ENCODE results near the gene ASPDH. TPM values are rescaled to one million over a fixed set of nuclear protein-coding genes. Genes with fewer than 3 reads are reported as not detected.

The ASPDH gene
- total and polyA plus RNA-seq, 2 donors (not counting 3 experiments of a cell fraction or from before 2014, with no cell fraction given): not detected

DNA sequence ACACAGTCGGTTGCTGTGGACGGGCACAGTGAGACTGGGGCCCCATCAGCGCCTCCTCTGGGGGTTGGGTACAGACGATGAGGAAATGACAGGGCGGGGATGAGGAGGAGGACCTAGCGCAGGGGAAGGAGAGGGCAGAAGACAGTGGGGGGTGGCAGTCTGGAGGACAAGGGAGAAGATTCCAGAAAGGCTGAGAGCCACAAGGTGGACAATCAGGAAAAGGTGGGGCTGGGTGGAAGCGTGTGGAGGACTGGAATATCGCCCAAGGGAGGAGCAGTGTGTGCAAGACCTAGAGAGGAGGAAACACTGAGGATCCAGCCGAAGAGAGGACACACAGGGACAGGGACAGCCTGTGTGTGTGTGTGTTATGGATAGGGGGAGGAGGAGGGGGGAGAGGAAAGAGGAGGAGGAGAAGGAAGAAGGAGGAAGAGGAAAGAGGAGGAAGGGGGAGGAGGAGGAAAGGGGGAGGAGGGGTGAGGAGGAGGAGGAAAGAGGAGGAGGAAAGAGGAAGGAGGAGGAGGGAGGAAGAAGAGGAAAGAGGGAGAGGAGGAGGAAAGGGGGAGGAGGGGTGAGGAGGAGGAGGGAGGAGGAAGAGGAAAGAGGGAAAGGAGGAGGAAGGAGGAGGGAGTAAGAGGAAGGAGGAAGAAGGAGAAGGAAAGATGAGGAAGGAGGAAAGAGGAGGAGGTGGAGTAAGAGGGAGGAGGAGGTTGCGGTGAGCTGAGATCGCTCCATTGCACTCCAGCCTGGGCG is 21.2 kb downstream of the ASPDH start:
- Histone ChIP-seq H3K4me3 (replicated peaks in 1 of 3; ENCODE audit: insufficient read depth in 1 of 3, low read depth in 1 of 3, low read length in 3 of 3) (no peak overlapping the region), H3K27ac (ENCODE audit: insufficient read depth, low read depth, low read length) (no peak overlapping the region), H3K79me2 (ENCODE audit: control insufficient read depth, insufficient read depth, low read length) (no peaks in the 10 kb centered on the region), H3K9me1 (replicated peaks; ENCODE audit: control insufficient read depth, extremely low read depth, insufficient read depth, low read length) (no peaks in the 10 kb centered on the region), H4K20me1 (replicated peaks; ENCODE audit: control insufficient read depth, extremely low read depth, insufficient read depth, low read length) (no peaks in the 10 kb centered on the region), H3K36me3 (ENCODE audit: control insufficient read depth in 2 of 2, extremely low read depth in 1 of 2, insufficient read depth in 2 of 2, low read length in 2 of 2) (no peaks in the 10 kb centered on the region), H3K9me3 (replicated peaks; ENCODE audit: control insufficient read depth, insufficient read depth, low read length) (no peaks in the 10 kb centered on the region), H3K27me3 (ENCODE audit: control insufficient read depth in 2 of 2, insufficient read depth in 2 of 2, low read length in 2 of 2) (peaks cover 8 to 10% of the 10 kb centered on the region in 2 experiments), H3K9ac (replicated peaks; ENCODE audit: extremely low read depth, insufficient read depth, low read length) (no peak overlapping the region), H3K4me1 (ENCODE audit: control insufficient read depth, extremely low read depth, insufficient read depth, low read length) (no peaks in the 10 kb centered on the region), H3K4me2 (ENCODE audit: insufficient read depth, low read length) (no peak overlapping the region), H2AFZ (ENCODE audit: low read depth, low read length) (no peak overlapping the region)
- intact Hi-C loops (cut with micrococcal nuclease) (no loop called here), dilution Hi-C loops (cut with MboI; ENCODE audit: extremely low pct_ligation_motif_present, low sequenced_read_pairs) (no loop called here)
- DNase-seq (ENCODE audit: low read depth, low spot score) (no peak), FAIRE-seq (no peak)
- ChIA-PET POLR2A (no interaction called here), CTCF (no interaction called here)
- TF ChIP-seq JUN (IDR thresholded peaks at IDR 0.05; ENCODE audit: borderline replicate concordance, insufficient read depth, insufficient read length, low read depth): no peak
- TF ChIP-seq POLR2AphosphoS5 (IDR thresholded peaks at IDR 0.05; ENCODE audit: insufficient read depth, low read depth, low read length): no peak
- no peak for TF ChIP-seq MYC (IDR thresholded peaks at IDR 0.05; ENCODE audit: low read depth, low read length)
- no peak for TF ChIP-seq GATA2 (IDR thresholded peaks at IDR 0.05; ENCODE audit: insufficient read depth, insufficient read length, low read depth, low read length)
- TF ChIP-seq FOS (IDR thresholded peaks at IDR 0.05; ENCODE audit: borderline replicate concordance, insufficient read depth, low read length): no peak
- TF ChIP-seq, protein P1, sequence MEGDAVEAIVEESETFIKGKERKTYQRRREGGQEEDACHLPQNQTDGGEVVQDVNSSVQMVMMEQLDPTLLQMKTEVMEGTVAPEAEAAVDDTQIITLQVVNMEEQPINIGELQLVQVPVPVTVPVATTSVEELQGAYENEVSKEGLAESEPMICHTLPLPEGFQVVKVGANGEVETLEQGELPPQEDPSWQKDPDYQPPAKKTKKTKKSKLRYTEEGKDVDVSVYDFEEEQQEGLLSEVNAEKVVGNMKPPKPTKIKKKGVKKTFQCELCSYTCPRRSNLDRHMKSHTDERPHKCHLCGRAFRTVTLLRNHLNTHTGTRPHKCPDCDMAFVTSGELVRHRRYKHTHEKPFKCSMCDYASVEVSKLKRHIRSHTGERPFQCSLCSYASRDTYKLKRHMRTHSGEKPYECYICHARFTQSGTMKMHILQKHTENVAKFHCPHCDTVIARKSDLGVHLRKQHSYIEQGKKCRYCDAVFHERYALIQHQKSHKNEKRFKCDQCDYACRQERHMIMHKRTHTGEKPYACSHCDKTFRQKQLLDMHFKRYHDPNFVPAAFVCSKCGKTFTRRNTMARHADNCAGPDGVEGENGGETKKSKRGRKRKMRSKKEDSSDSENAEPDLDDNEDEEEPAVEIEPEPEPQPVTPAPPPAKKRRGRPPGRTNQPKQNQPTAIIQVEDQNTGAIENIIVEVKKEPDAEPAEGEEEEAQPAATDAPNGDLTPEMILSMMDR (IDR thresholded peaks at IDR 0.05; ENCODE audit: extremely low read depth in 1 of 2, insufficient read depth in 1 of 2, low read depth in 1 of 2, low read length in 2 of 2): no peak
- TF ChIP-seq, protein P2, sequence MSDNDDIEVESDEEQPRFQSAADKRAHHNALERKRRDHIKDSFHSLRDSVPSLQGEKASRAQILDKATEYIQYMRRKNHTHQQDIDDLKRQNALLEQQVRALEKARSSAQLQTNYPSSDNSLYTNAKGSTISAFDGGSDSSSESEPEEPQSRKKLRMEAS (IDR thresholded peaks at IDR 0.05; ENCODE audit: insufficient read depth, insufficient read length): no peak
- no peak for TF ChIP-seq POLR2A (IDR thresholded peaks at IDR 0.05; ENCODE audit: low read depth, low read length)
- no peak for TF ChIP-seq EZH2 (IDR thresholded peaks at IDR 0.05; ENCODE audit: borderline replicate concordance, low read depth, low read length, severe bottlenecking)
- no TSS peak for BruUV-seq (replicated peaks)

All from endothelial cell of umbilical vein (primary cell).